IMR-90 (cell line): ENCODE data around the gene RUFY2. TPM values are rescaled to one million over a fixed set of nuclear protein-coding genes. Genes with fewer than 3 reads are reported as not detected.
"Not testable (repeated sequence)": the region's sequence is repeated elsewhere in the genome, so short reads cannot be mapped to it uniquely, and the experiment has no call there.

Experiments used
- ATAC-seq: fragments of 200-7000 bp; cut with Tn5 transposase; 2 replicates; pipeline ENCODE4 v1.9.1; 2020; ENCODE audit warnings: low read depth, mild to moderate bottlenecking, moderate library complexity
- BruUV-seq: library from RNA; stranded (reverse); fragments of 400-500 nt; replicated peaks from 2 replicates; lab custom pipeline; 2021; lab: Mats Ljungman, UMichigan
- CTCF ChIA-PET: fragments of 300-600 bp; formaldehyde crosslinking; extraction: SDS; loops from one replicate; lab custom pipeline; 2021; ENCODE audit warnings: antibody characterized with exemption; lab: Yijun Ruan, JAX
- POLR2A ChIA-PET: fragments of 300-600 bp; sonication (Branson Sonifier 250); formaldehyde crosslinking; loops from one replicate; lab custom pipeline; 2022; ENCODE audit warnings: antibody characterized with exemption; ENCODE audit not compliant: unreplicated experiment; lab: Charles Lee
- DNase-seq: peaks from one replicate; pipeline ENCODE4 v3.0.0; 2013
- H2AFZ ChIP-seq: replicated peaks from 2 replicates; pipeline ENCODE3; 2013; ENCODE audit warnings: low read length, mild to moderate bottlenecking; ENCODE audit not compliant: poor library complexity
- H2AK5ac ChIP-seq: 2 replicates; pipeline ENCODE4 v1.6.1; 2013; ENCODE audit warnings: low read depth, low read length, inconsistent platforms
- H2AK9ac ChIP-seq: replicated peaks from 2 replicates; pipeline ENCODE3; 2013; ENCODE audit warnings: mild to moderate bottlenecking, low read depth, low read length, moderate library complexity; ENCODE audit not compliant: poor library complexity
- H2BK120ac ChIP-seq: 2 replicates; pipeline ENCODE4 v1.6.1; 2013; ENCODE audit warnings: low read depth, low read length, inconsistent platforms
- H2BK15ac ChIP-seq: 3 replicates; pipeline ENCODE4 v1.6.1; 2013; ENCODE audit warnings: low read depth, low read length, inconsistent platforms
- H2BK20ac ChIP-seq: 2 replicates; pipeline ENCODE4 v1.6.1; 2013; ENCODE audit warnings: low read depth, mild to moderate bottlenecking, inconsistent platforms, low read length, moderate library complexity
- H2BK5ac ChIP-seq: 2 replicates; pipeline ENCODE4 v1.6.1; 2013; ENCODE audit warnings: mild to moderate bottlenecking, low read depth, low read length, inconsistent platforms; ENCODE audit not compliant: poor library complexity, severe bottlenecking
- H3K14ac ChIP-seq: replicated peaks from 2 replicates; pipeline ENCODE4 v1.6.1; 2013; ENCODE audit warnings: low read depth, low read length, inconsistent platforms
- H3K18ac ChIP-seq: 2 replicates; pipeline ENCODE4 v1.6.1; 2013; ENCODE audit warnings: low read depth, low read length, control low read depth
- H3K23ac ChIP-seq: 2 replicates; pipeline ENCODE4 v1.6.1; 2013; ENCODE audit warnings: low read depth, low read length, inconsistent platforms
- H3K27ac ChIP-seq: 2 replicates; pipeline ENCODE4 v1.5.1; 2013; ENCODE audit warnings: mild to moderate bottlenecking, control low read depth, low read length; ENCODE audit not compliant: insufficient read depth
- H3K27me3 ChIP-seq: 2 replicates; pipeline ENCODE4 v1.6.1; 2013; ENCODE audit warnings: low read length; ENCODE audit not compliant: control insufficient read depth, insufficient read depth
- H3K36me3 ChIP-seq: 2 replicates; pipeline ENCODE4 v1.6.1; 2013; ENCODE audit warnings: low read length, mixed read lengths; ENCODE audit not compliant: control insufficient read depth, insufficient read depth
- H3K4ac ChIP-seq: 2 replicates; pipeline ENCODE4 v1.6.1; 2013; ENCODE audit warnings: low read depth, low read length, inconsistent platforms
- H3K4me1 ChIP-seq: 2 replicates; pipeline ENCODE4 v1.6.1; 2013; ENCODE audit warnings: low read length, mixed read lengths; ENCODE audit not compliant: control insufficient read depth, insufficient read depth
- H3K4me2 ChIP-seq: 2 replicates; pipeline ENCODE4 v1.6.1; 2013; ENCODE audit warnings: low read depth, mild to moderate bottlenecking, control low read depth, low read length, moderate library complexity
- H3K4me3 ChIP-seq: 2 replicates; pipeline ENCODE4 v1.5.1; 2013; ENCODE audit warnings: low read depth, mild to moderate bottlenecking, control low read depth, low read length, moderate library complexity; ENCODE audit not compliant: insufficient read depth
- H3K56ac ChIP-seq: 2 replicates; pipeline ENCODE4 v1.6.1; 2013; ENCODE audit warnings: low read length, inconsistent platforms; ENCODE audit not compliant: insufficient read depth; ENCODE audit errors: extremely low read depth
- H3K79me1 ChIP-seq, 2 experiments: 2 replicates each; pipeline ENCODE4 v1.6.1; 2013; ENCODE audit warnings: low read length in 2 of 2, inconsistent platforms in 1 of 2, low read depth in 1 of 2
- H3K9ac ChIP-seq: 2 replicates; pipeline ENCODE4 v1.6.1; 2013; ENCODE audit warnings: low read depth, low read length, control low read depth
- H3K9me1 ChIP-seq: 2 replicates; pipeline ENCODE4 v1.6.1; 2013; ENCODE audit warnings: low read length, inconsistent platforms; ENCODE audit not compliant: insufficient read depth
- H3K9me3 ChIP-seq: 2 replicates; pipeline ENCODE4 v1.6.1; 2013; ENCODE audit warnings: low read length; ENCODE audit not compliant: control insufficient read depth, insufficient read depth
- H4K20me1 ChIP-seq: 2 replicates; pipeline ENCODE4 v1.6.1; 2013; ENCODE audit warnings: low read length, inconsistent platforms; ENCODE audit not compliant: insufficient read depth
- H4K5ac ChIP-seq: 2 replicates; pipeline ENCODE4 v1.6.1; 2013; ENCODE audit warnings: mild to moderate bottlenecking, low read depth, low read length, control low read depth
- H4K8ac ChIP-seq, 2 experiments: 2 replicates each; pipeline ENCODE4 v1.6.1; 2013; ENCODE audit warnings: low read depth in 2 of 2, low read length in 2 of 2, control low read depth in 1 of 2, inconsistent platforms in 1 of 2
- H4K91ac ChIP-seq: 2 replicates; pipeline ENCODE4 v1.6.1; 2013; ENCODE audit warnings: low read depth, low read length, inconsistent platforms; ENCODE audit not compliant: insufficient read depth
- BHLHE40 ChIP-seq: fragments of 150-350 bp; IDR thresholded peaks from 2 replicates; pipeline ENCODE4 v1.6.1; 2016; ENCODE audit warnings: mild to moderate bottlenecking, low read depth, low read length
- CEBPB ChIP-seq: IDR thresholded peaks from 2 replicates; pipeline ENCODE4 v1.6.1; 2012; ENCODE audit warnings: low read depth, low read length, improper control_type of control experiment
- MAZ ChIP-seq: IDR thresholded peaks from 2 replicates; pipeline ENCODE4 v1.6.1; 2012; ENCODE audit warnings: low read depth, mild to moderate bottlenecking, low read length, improper control_type of control experiment, moderate library complexity, borderline replicate concordance
- RCOR1 ChIP-seq: IDR thresholded peaks from 2 replicates; pipeline ENCODE4 v1.6.1; 2012; ENCODE audit warnings: mild to moderate bottlenecking, low read length, improper control_type of control experiment; ENCODE audit not compliant: insufficient replicate concordance
- WGBS, 2 experiments: methylation state at CpG; one replicate each; pipeline versions ENCODE4 v1.1.5 to v1.1.7; 2013; ENCODE audit warnings: missing lambda C conversion rate in 2 of 2; ENCODE audit not compliant: insufficient read length in 1 of 2; ENCODE audit errors: extremely low coverage in 2 of 2; 5-methylcytosine and 5-hydroxymethylcytosine counted together
- dilution Hi-C: fragments of 300-500 bp; cut with HindIII; formaldehyde crosslinking; loops from one replicate; pipeline ENCODE4 v1.14.3; 2018; ENCODE audit warnings: low sequenced_read_pairs; ENCODE audit not compliant: unreplicated experiment
- in situ Hi-C: fragments of 300-500 bp; cut with MboI; formaldehyde crosslinking; loops from 3 replicates; pipeline ENCODE4 v1.14.3; 2019; ENCODE audit warnings: low sequenced_read_pairs, inconsistent platforms, mixed read lengths
- intact Hi-C: fragments of 100-400 bp; cut with micrococcal nuclease; formaldehyde crosslinking; loops from 2 replicates; pipeline ENCODE4 v1.10.0; 2022
- polyA plus RNA-seq, 3 experiments: library from polyadenylated mRNA; depleted of rRNA; stranded (reverse); fragments of >200 nt; gene quantifications; 2 replicates each; pipeline ENCODE4 v1.2.3, GENCODE V29; 2012; ENCODE audit warnings: low replicate concordance in 1 of 3
- total RNA-seq: library from RNA; depleted of rRNA; stranded (reverse); fragments of >200 nt; gene quantifications from 2 replicates; pipeline ENCODE4 v1.2.3, GENCODE V29; 2012
- TF ChIP-seq, protein P1 (sequence below): conservative IDR thresholded peaks from 2 replicates; pipeline ENCODE4 v1.5.1; 2012; ENCODE audit warnings: mild to moderate bottlenecking, low read depth, low read length, improper control_type of control experiment

RUFY2 gene
- total and polyA plus RNA-seq, 2 of the 4 experiments (the other 2 are of a cell fraction), result 6.7 to 6.8 TPM

DNA sequence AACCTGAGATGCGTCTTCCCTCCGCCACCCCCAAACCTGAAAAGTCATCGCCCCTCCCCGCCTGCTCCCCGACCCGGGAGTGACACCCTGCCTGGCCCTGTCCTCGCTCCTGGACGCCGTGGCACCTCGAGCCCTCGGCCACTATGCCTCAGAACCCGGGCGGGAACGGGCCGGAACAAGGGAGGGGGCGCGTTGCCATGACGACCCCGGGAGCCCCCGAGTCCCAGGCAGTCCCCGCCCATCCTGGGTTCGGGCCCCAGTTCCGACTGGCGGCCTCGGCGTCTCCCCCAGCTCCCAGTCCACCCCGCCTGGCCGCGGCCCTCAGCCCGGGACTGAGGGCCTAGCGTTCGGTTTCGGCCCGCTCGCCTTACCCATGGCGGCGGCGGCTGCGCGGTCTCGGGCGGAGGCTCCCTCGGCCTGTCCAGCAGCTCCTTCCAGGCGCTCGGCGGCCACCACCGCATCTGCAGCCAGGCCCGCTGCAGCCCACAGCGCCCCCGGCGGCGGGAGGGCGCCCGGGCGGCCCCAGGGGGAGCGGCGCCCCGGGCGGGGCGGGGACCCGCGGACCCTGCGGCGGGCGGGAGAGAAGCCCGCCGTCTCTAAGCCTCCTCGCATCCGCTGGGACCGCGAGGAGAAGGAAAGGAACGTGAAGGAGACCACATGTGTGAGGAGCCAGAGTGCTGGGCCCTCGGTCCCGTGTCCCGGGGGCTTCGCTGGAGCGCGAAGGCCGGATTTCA, at the start of gene RUFY2 (continued):
- TF ChIP-seq MAZ (peak; percentile 89; the same call in 1 of the 2 replicates), RCOR1 (no peak), BHLHE40 (no peak), CEBPB (no peak)
- TF ChIP-seq, protein P1, sequence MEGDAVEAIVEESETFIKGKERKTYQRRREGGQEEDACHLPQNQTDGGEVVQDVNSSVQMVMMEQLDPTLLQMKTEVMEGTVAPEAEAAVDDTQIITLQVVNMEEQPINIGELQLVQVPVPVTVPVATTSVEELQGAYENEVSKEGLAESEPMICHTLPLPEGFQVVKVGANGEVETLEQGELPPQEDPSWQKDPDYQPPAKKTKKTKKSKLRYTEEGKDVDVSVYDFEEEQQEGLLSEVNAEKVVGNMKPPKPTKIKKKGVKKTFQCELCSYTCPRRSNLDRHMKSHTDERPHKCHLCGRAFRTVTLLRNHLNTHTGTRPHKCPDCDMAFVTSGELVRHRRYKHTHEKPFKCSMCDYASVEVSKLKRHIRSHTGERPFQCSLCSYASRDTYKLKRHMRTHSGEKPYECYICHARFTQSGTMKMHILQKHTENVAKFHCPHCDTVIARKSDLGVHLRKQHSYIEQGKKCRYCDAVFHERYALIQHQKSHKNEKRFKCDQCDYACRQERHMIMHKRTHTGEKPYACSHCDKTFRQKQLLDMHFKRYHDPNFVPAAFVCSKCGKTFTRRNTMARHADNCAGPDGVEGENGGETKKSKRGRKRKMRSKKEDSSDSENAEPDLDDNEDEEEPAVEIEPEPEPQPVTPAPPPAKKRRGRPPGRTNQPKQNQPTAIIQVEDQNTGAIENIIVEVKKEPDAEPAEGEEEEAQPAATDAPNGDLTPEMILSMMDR, result peak; percentile 74

DNA sequence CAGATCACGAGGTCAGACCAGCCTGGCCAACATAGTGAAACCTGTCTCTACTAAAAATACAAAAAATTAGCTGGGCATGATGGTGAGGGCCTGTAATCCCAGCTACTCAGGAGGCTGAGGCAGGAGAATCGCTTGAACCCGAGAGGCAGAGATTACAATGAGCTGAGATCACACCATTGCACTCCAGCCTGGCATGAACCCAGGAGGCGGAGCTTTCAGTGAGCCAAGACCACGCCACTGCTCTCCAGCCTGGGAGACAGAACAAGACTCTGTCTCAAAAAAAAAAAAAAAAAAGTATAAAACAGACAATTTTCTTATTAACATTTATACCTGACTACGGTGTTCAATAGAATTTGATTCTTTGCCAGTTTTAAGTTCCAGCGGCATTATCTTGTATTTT, 42.6 kb upstream of the RUFY2 start:
- H3K36me3 ChIP-seq, BruUV-seq, H2AK9ac ChIP-seq, H3K18ac ChIP-seq, H3K4ac ChIP-seq, H3K4me2 ChIP-seq, H4K8ac ChIP-seq, H2BK120ac ChIP-seq, dilution Hi-C loops, H3K14ac ChIP-seq, POLR2A ChIA-PET, H2BK15ac ChIP-seq, H4K91ac ChIP-seq, intact Hi-C loops, H3K4me1 ChIP-seq, H2AK5ac ChIP-seq, H3K27ac ChIP-seq, H4K20me1 ChIP-seq, CTCF ChIA-PET, H3K27me3 ChIP-seq, H4K5ac ChIP-seq, H3K9me3 ChIP-seq, H3K9ac ChIP-seq, H3K4me3 ChIP-seq, H3K23ac ChIP-seq, H2AFZ ChIP-seq, H2BK5ac ChIP-seq, H2BK20ac ChIP-seq, H3K79me1 ChIP-seq, H3K9me1 ChIP-seq, H3K56ac ChIP-seq, in situ Hi-C loops: not testable (repeated sequence)
- DNase-seq (peak; percentile 27), ATAC-seq (0 out of 2 replicates have a peak, but pooled peaks have one; percentile 29)
- 100% methylated on average over 1 of the region's 7 CpGs; no CpG with 5 or more reads in 1 of the 2 experiments for WGBS, 2 experiments
